Endothelial cell of umbilical vein (primary cell): ENCODE data around the gene PCDH8. TPM values are rescaled to one million over a fixed set of nuclear protein-coding genes. Genes with fewer than 3 reads are reported as not detected.

ENCODE experiments used
- BruUV-seq: library from RNA; stranded (reverse); fragments of 400-500 nt; replicated peaks from 2 replicates; lab custom pipeline; 2021; lab: Mats Ljungman, UMichigan
- CTCF ChIA-PET: fragments of 300-600, 350-600 bp; sonication (Branson Sonifier 250); formaldehyde crosslinking; loops from one replicate; lab custom pipeline; 2021; ENCODE audit warnings: antibody characterized with exemption, inconsistent platforms; lab: Charles Lee
- POLR2A ChIA-PET: fragments of 300-600, 350-600 bp; sonication (Branson Sonifier 250); formaldehyde crosslinking; loops from one replicate; lab custom pipeline; 2021; ENCODE audit warnings: antibody characterized with exemption, inconsistent platforms; lab: Charles Lee
- DNase-seq: peaks from one replicate; pipeline ENCODE4 v3.0.0-alpha.2; 2011; ENCODE audit warnings: low read depth, low spot score
- FAIRE-seq: peaks from 2 replicates; lab custom pipeline; 2011; peaks lifted over from hg19 to GRCh38; lab: Jason Lieb, UNC
- H2AFZ ChIP-seq: 2 replicates; pipeline ENCODE4 v1.6.0; 2012; ENCODE audit warnings: low read depth, low read length, control low read depth, inconsistent platforms
- H3K27ac ChIP-seq: 2 replicates; pipeline ENCODE4 v1.5.1; 2011; ENCODE audit warnings: low read depth, mild to moderate bottlenecking, control low read depth, low read length, moderate library complexity; ENCODE audit not compliant: insufficient read depth
- H3K27me3 ChIP-seq, 2 experiments: 2 replicates each; pipeline versions ENCODE4 v1.6.0 to v1.6.1; 2011; ENCODE audit warnings: low read length in 2 of 2, mixed read lengths in 1 of 2; ENCODE audit not compliant: control insufficient read depth in 2 of 2, insufficient read depth in 2 of 2
- H3K36me3 ChIP-seq, 2 experiments: 2 replicates in 1 of 2; 3 replicates in 1 of 2; pipeline ENCODE4 v1.5.1; 2011; ENCODE audit warnings: low read length in 2 of 2, mild to moderate bottlenecking in 1 of 2, moderate library complexity in 1 of 2; ENCODE audit not compliant: control insufficient read depth in 2 of 2, insufficient read depth in 2 of 2; ENCODE audit errors: extremely low read depth in 1 of 2
- H3K4me1 ChIP-seq: 3 replicates; pipeline ENCODE4 v1.5.1; 2011; ENCODE audit warnings: mild to moderate bottlenecking, low read length; ENCODE audit not compliant: control insufficient read depth, insufficient read depth; ENCODE audit errors: extremely low read depth
- H3K4me2 ChIP-seq: 2 replicates; pipeline ENCODE4 v1.6.1; 2011; ENCODE audit warnings: low read length, control low read depth, mixed read lengths; ENCODE audit not compliant: insufficient read depth
- H3K4me3 ChIP-seq, 3 experiments: fragments of 200-600 bp in 1 of 3; sonication (generic), shearing (Covaris generic) in 1 of 3; replicated peaks in 1 of 3; 2 replicates each; pipeline ENCODE4 v1.5.1; 2011 to 2016; ENCODE audit warnings: control low read depth in 3 of 3, low read length in 3 of 3, mild to moderate bottlenecking in 2 of 3, inconsistent platforms in 1 of 3, low read depth in 1 of 3, moderate library complexity in 1 of 3; ENCODE audit not compliant: insufficient read depth in 1 of 3
- H3K79me2 ChIP-seq: 2 replicates; pipeline ENCODE4 v1.6.0; 2012; ENCODE audit warnings: low read length, inconsistent platforms; ENCODE audit not compliant: control insufficient read depth, insufficient read depth
- H3K9ac ChIP-seq: replicated peaks from 2 replicates; pipeline ENCODE3; 2011; ENCODE audit warnings: low read length, control low read depth; ENCODE audit not compliant: insufficient read depth; ENCODE audit errors: extremely low read depth
- H3K9me1 ChIP-seq: replicated peaks from 3 replicates; pipeline ENCODE4 v1.6.0; 2011; ENCODE audit warnings: mild to moderate bottlenecking, low read length; ENCODE audit not compliant: control insufficient read depth, insufficient read depth; ENCODE audit errors: extremely low read depth
- H3K9me3 ChIP-seq: replicated peaks from 2 replicates; pipeline ENCODE4 v1.5.1; 2012; ENCODE audit warnings: low read length, inconsistent platforms; ENCODE audit not compliant: control insufficient read depth, insufficient read depth
- H4K20me1 ChIP-seq: replicated peaks from 2 replicates; pipeline ENCODE3; 2011; ENCODE audit warnings: mild to moderate bottlenecking, low read length; ENCODE audit not compliant: control insufficient read depth, insufficient read depth; ENCODE audit errors: extremely low read depth
- CTCF ChIP-seq, 2 donors: IDR thresholded peaks; 1 replicate in 1 of 2; 2 replicates in 1 of 2; pipeline ENCODE4 v1.5.1; 2011; ENCODE audit warnings: low read length in 2 of 2, mild to moderate bottlenecking in 2 of 2, moderate library complexity in 2 of 2, control low read depth in 1 of 2, inconsistent platforms in 1 of 2, low read depth in 1 of 2; ENCODE audit not compliant: insufficient read depth in 1 of 2; ENCODE audit errors: extremely low read depth in 1 of 2
- EZH2 ChIP-seq: IDR thresholded peaks from 2 replicates; pipeline ENCODE4 v1.6.1; 2012; ENCODE audit warnings: borderline replicate concordance, low read depth, mild to moderate bottlenecking, moderate library complexity, low read length, inconsistent platforms; ENCODE audit not compliant: severe bottlenecking
- FOS ChIP-seq: IDR thresholded peaks from 2 replicates; pipeline ENCODE4 v1.6.1; 2011; ENCODE audit warnings: mild to moderate bottlenecking, low read length, moderate library complexity, borderline replicate concordance; ENCODE audit not compliant: insufficient read depth
- GATA2 ChIP-seq: IDR thresholded peaks from 2 replicates; pipeline ENCODE4 v1.7.0; 2011; ENCODE audit warnings: low read depth, mild to moderate bottlenecking, moderate library complexity, mixed read lengths, low read length; ENCODE audit not compliant: insufficient read length, insufficient read depth
- JUN ChIP-seq: IDR thresholded peaks from 2 replicates; pipeline ENCODE4 v1.6.1; 2011; ENCODE audit warnings: borderline replicate concordance, low read depth; ENCODE audit not compliant: insufficient read length, insufficient read depth
- MAX ChIP-seq: IDR thresholded peaks from 2 replicates; pipeline ENCODE4 v1.6.1; 2011; ENCODE audit not compliant: insufficient read depth, insufficient read length
- MYC ChIP-seq: IDR thresholded peaks from one replicate; pipeline ENCODE4 v1.6.1; 2011; ENCODE audit warnings: mild to moderate bottlenecking, low read depth, low read length
- POLR2A ChIP-seq: IDR thresholded peaks from 2 replicates; pipeline ENCODE4 v1.6.1; 2012; ENCODE audit warnings: low read depth, mild to moderate bottlenecking, control low read depth, low read length
- POLR2AphosphoS5 ChIP-seq: IDR thresholded peaks from 2 replicates; pipeline ENCODE4 v1.6.1; 2012; ENCODE audit warnings: low read depth, mild to moderate bottlenecking, control low read depth, low read length, moderate library complexity; ENCODE audit not compliant: insufficient read depth
- dilution Hi-C: fragments of 300-500 bp; cut with MboI; formaldehyde crosslinking; loops from one replicate; pipeline ENCODE4 v1.15.0; 2019; ENCODE audit warnings: low sequenced_read_pairs; ENCODE audit not compliant: extremely low pct_ligation_motif_present
- intact Hi-C: fragments of 100-400 bp; cut with micrococcal nuclease; formaldehyde crosslinking; loops from one replicate; pipeline ENCODE4 v1.10.0; 2022
- polyA plus RNA-seq, 4 experiments: library from polyadenylated mRNA; depleted of rRNA in 3 of 4; stranded (reverse) in 3 of 4; unstranded in 1 of 4; fragments of >200 nt; gene quantifications; 2 replicates each; pipeline versions ENCODE4 v1.2.1 to v1.2.3, GENCODE V29; 2011 to 2012; ENCODE audit warnings: missing spikeins in 1 of 4
- total RNA-seq: library from RNA; stranded (reverse); gene quantifications from 2 replicates; pipeline ENCODE4 v1.2.3, GENCODE V29; 2021

The PCDH8 gene
- total and polyA plus RNA-seq, 2 donors (not counting 3 experiments of a cell fraction or from before 2014, with no cell fraction given), result not detected

- H2AFZ ChIP-seq, result no peak overlapping the region
- CTCF ChIA-PET, result no interaction called here
Observed at GRCh38 chr13:52811841-52812240, 36.6 kb downstream of the PCDH8 start.

More at GRCh38 chr13:52811841-52812240, 36.6 kb downstream of the PCDH8 start:
- POLR2A ChIA-PET, result no interaction called here
- Histone ChIP-seq H3K4me2 (no peak overlapping the region), H3K4me3 (no peak overlapping the region), H3K36me3 (no peaks in the 10 kb centered on the region), H4K20me1 (no peaks in the 10 kb centered on the region), H3K9ac (no peak overlapping the region), H3K4me1 (peaks cover 5% of the 10 kb centered on the region), H3K27ac (no peak overlapping the region), H3K9me3 (no peaks in the 10 kb centered on the region), H3K9me1 (no peaks in the 10 kb centered on the region), H3K27me3 (no peaks in the 10 kb centered on the region), H3K79me2 (no peaks in the 10 kb centered on the region)
- no peak for DNase-seq
- dilution Hi-C loops, result no loop called here
- TF ChIP-seq MYC (no peak), EZH2 (no peak), POLR2AphosphoS5 (no peak), GATA2 (no peak), POLR2A (no peak), FOS (no peak), MAX (no peak), JUN (no peak), CTCF (IDR thresholded peaks at IDR 0.05; ENCODE audit: extremely low read depth in 1 of 2, insufficient read depth in 1 of 2, low read depth in 1 of 2, low read length in 2 of 2) (no peak)
- FAIRE-seq, result no peak
- intact Hi-C loops, result no loop called here
- no TSS peak for BruUV-seq
